Left renal cortex interstitium (tissue), 4 donors: ENCODE measurements around the gene NPRL2. TPM values are rescaled to one million over a fixed set of nuclear protein-coding genes. Genes with fewer than 3 reads are reported as not detected.
A peak's percentile ranks its signal among the peaks of the same experiment; 100 is the strongest.

Source experiments
- DNase-seq, 4 donors: peaks; one replicate each; pipeline ENCODE4 v3.0.0-alpha.2; 2013; ENCODE audit warnings: low read depth in 4 of 4, low spot score in 2 of 4, missing footprints in 1 of 4
- polyA plus RNA-seq, 4 donors: library from polyadenylated mRNA; unstranded; fragments of 120-200 nt; gene quantifications; one replicate each; pipeline ENCODE4 v1.2.1, GENCODE V29; 2013; ENCODE audit not compliant: insufficient read length in 4 of 4

NPRL2 gene
- polyA plus RNA-seq, 4 donors, result 30.1 to 33.1 (median 32.2) TPM

GRCh38 chr3:50353245-50354004 is 2.9 kb upstream of the NPRL2 start:
- no peak for DNase-seq

GRCh38 chr3:50352781-50353180 is 2.2 kb upstream of the NPRL2 start:
- DNase-seq, result no peak

- DNase-seq, result no peak
These were observed 735 bp upstream of the NPRL2 start for GRCh38 chr3:50351323-50351697.

- DNase-seq, result no peak
These were observed 405 bp downstream of the NPRL2 start for GRCh38 chr3:50350213-50350526.

GRCh38 chr3:50347187-50347813 is 3.3 kb downstream of the NPRL2 start:
- no peak for DNase-seq

- no peak for DNase-seq
These were observed 4.9 kb downstream of the NPRL2 start, which contains the start of gene ZMYND10 for GRCh38 chr3:50345586-50346234. TSS of gene ZMYND10 (minus strand) at chr3:50345732. CDS start at chr3:50345579, 153 bp downstream.

GRCh38 chr3:50345008-50345407 is 5.6 kb downstream of the NPRL2 start:
- DNase-seq, result no peak

- no peak for DNase-seq
These were observed 7.6 kb downstream of the NPRL2 start for GRCh38 chr3:50342813-50343633.

GRCh38 chr3:50341996-50342650 is 8.5 kb downstream of the NPRL2 start:
- no peak for DNase-seq

GRCh38 chr3:50341537-50341936 is 9.0 kb downstream of the NPRL2 start:
- no peak for DNase-seq

- no peak for DNase-seq
These were observed 9.9 kb downstream of the NPRL2 start, which contains the start of gene RASSF1 for GRCh38 chr3:50340448-50341329. TSS of gene RASSF1 (minus strand) at chr3:50340836. CDS start at chr3:50340805, 31 bp downstream.

GRCh38 chr3:50340147-50340447 is 10.5 kb downstream of the NPRL2 start:
- no peak for DNase-seq

- DNase-seq, result no peak
These were observed 11.0 kb downstream of the NPRL2 start for GRCh38 chr3:50339485-50340146.

GRCh38 chr3:50338965-50339364 is 11.6 kb downstream of the NPRL2 start:
- no peak for DNase-seq

- peak in 3 of 4 donors; percentile 90 to 96 (median 94) for DNase-seq
These were observed 13.3 kb downstream of the NPRL2 start for GRCh38 chr3:50337175-50337861.

GRCh38 chr3:50336452-50337174 is 14.0 kb downstream of the NPRL2 start:
- no peak for DNase-seq

- no peak for DNase-seq
These were observed 16.1 kb downstream of the NPRL2 start for GRCh38 chr3:50334339-50335075.
